OCI-LY7 (cell line): Measurements from ENCODE around the gene TRIM37. TPM values are rescaled to one million over a fixed set of nuclear protein-coding genes. Genes with fewer than 3 reads are reported as not detected.

Source experiments
- BruUV-seq: library from RNA; stranded (reverse); fragments of 400-500 nt; replicated peaks from 2 replicates; lab custom pipeline; 2021; lab: Mats Ljungman, UMichigan
- CTCF ChIA-PET: fragments of 300-600 bp; sonication (Branson Sonifier 250); formaldehyde crosslinking; loops from one replicate; lab custom pipeline; 2022; ENCODE audit warnings: antibody characterized with exemption; ENCODE audit not compliant: unreplicated experiment; lab: Charles Lee
- POLR2A ChIA-PET: fragments of 300-600 bp; sonication (Branson Sonifier 250); formaldehyde crosslinking; loops from one replicate; lab custom pipeline; 2022; ENCODE audit warnings: antibody characterized with exemption; lab: Charles Lee
- DNase-seq: peaks from one replicate; pipeline ENCODE4 v3.0.0-alpha.2; 2015; ENCODE audit warnings: low spot score
- H2AFZ ChIP-seq: fragments of 200-600 bp; sonication (generic), shearing (Covaris generic); 2 replicates; pipeline ENCODE4 v1.6.1; 2014; ENCODE audit warnings: mild to moderate bottlenecking, antibody characterized with exemption, low read length, moderate library complexity
- H3K27ac ChIP-seq: fragments of 200-600 bp; sonication (generic); 2 replicates; pipeline ENCODE4 v1.5.1; 2014; ENCODE audit warnings: mixed run types, low read depth, mild to moderate bottlenecking, moderate library complexity, low read length, inconsistent platforms; ENCODE audit not compliant: poor library complexity, severe bottlenecking
- H3K36me3 ChIP-seq: fragments of 200-600 bp; sonication (generic); 2 replicates; pipeline ENCODE4 v1.6.1; 2014; ENCODE audit warnings: mild to moderate bottlenecking, antibody characterized with exemption, low read length, moderate library complexity, mixed read lengths; ENCODE audit not compliant: insufficient read depth
- H3K4me1 ChIP-seq: fragments of 200-600 bp; sonication (generic); 2 replicates; pipeline ENCODE4 v1.5.1; 2014; ENCODE audit warnings: mild to moderate bottlenecking, low read length; ENCODE audit not compliant: insufficient read depth, poor library complexity, severe bottlenecking
- H3K4me2 ChIP-seq: fragments of 200-600 bp; sonication (generic); 2 replicates; pipeline ENCODE4 v1.6.1; 2014; ENCODE audit warnings: mild to moderate bottlenecking, low read length
- H3K4me3 ChIP-seq: fragments of 200-600 bp; sonication (generic); 2 replicates; pipeline ENCODE4 v1.5.1; 2014; ENCODE audit warnings: mild to moderate bottlenecking, low read depth, low read length; ENCODE audit not compliant: poor library complexity, severe bottlenecking
- H3K79me2 ChIP-seq: fragments of 200-600 bp; sonication (generic); 2 replicates; pipeline ENCODE4 v1.6.1; 2016; ENCODE audit warnings: low read depth, mild to moderate bottlenecking, low read length, moderate library complexity, mixed read lengths; ENCODE audit not compliant: insufficient read depth
- H3K9me2 ChIP-seq: fragments of 200-600 bp; sonication (generic); 2 replicates; pipeline ENCODE4 v1.6.1; 2016; ENCODE audit warnings: mild to moderate bottlenecking, low read length, mixed read lengths; ENCODE audit not compliant: insufficient read depth
- H3K9me3 ChIP-seq: fragments of 200-600 bp; sonication (generic); 2 replicates; pipeline ENCODE4 v1.6.1; 2014; ENCODE audit warnings: mild to moderate bottlenecking, mixed run types, low read length, mixed read lengths
- H4K20me1 ChIP-seq: fragments of 200-600 bp; sonication (generic); 2 replicates; pipeline ENCODE4 v1.6.1; 2014; ENCODE audit warnings: mild to moderate bottlenecking, antibody characterized with exemption, low read length, moderate library complexity, mixed read lengths; ENCODE audit not compliant: insufficient read depth
- CTCF ChIP-seq: fragments of 200-600 bp; sonication (generic); conservative IDR thresholded peaks from 2 replicates; pipeline ENCODE4 v1.5.1; 2014; ENCODE audit warnings: mild to moderate bottlenecking, antibody characterized with exemption, low read length, moderate library complexity, mixed read lengths
- EZH2phosphoT487 ChIP-seq: fragments of 200-600 bp; sonication (generic); IDR thresholded peaks from 2 replicates; pipeline ENCODE4 v1.6.1; 2018; ENCODE audit warnings: low read depth, borderline replicate concordance, mild to moderate bottlenecking, mixed run types, antibody characterized with exemption, low read length, moderate library complexity, mixed read lengths
- intact Hi-C: fragments of 100-400 bp; cut with micrococcal nuclease; formaldehyde crosslinking; loops from one replicate; pipeline ENCODE4 v1.10.0; 2022; ENCODE audit not compliant: unreplicated experiment
- total RNA-seq, 2 experiments: library from RNA; depleted of rRNA in 1 of 2; stranded (reverse); fragments of >200 nt in 1 of 2; shearing (Covaris generic) in 1 of 2; gene quantifications; 2 replicates each; pipeline ENCODE4 v1.2.3, GENCODE V29; 2014 to 2022

Gene TRIM37
- total RNA-seq, 2 experiments from 2014 or later = 27.9 to 35.4 TPM

GRCh38 chr17:59131131-59131530 is 24.5 kb upstream of the TRIM37 start:
- no peak overlapping the region for H3K4me2 ChIP-seq
- peaks cover 61% of the 10 kb centered on the region for H3K36me3 ChIP-seq
- DNase-seq = no peak
- no peak overlapping the region for H3K27ac ChIP-seq
- BruUV-seq = no TSS peak
- ChIA-PET CTCF (no interaction called here), POLR2A (interaction anchor here (0.9 to 2.1 kb wide), 4 partner anchors 13 to 47 kb away, joined by 3 to 7 read pairs (median 5); partner anchors contain the start of genes PRR11 and SKA2)
- H3K4me1 ChIP-seq = no peaks in the 10 kb centered on the region
- TF ChIP-seq EZH2phosphoT487 = no peak
- no peak for TF ChIP-seq CTCF
- H3K4me3 ChIP-seq = no peak overlapping the region
- H2AFZ ChIP-seq = no peak overlapping the region
- intact Hi-C loops = no loop called here
- peaks cover 71% of the 10 kb centered on the region for H3K79me2 ChIP-seq
- peaks cover 20% of the 10 kb centered on the region for H4K20me1 ChIP-seq
- no peaks in the 10 kb centered on the region for H3K9me3 ChIP-seq
- H3K9me2 ChIP-seq = no peaks in the 10 kb centered on the region

GRCh38 chr17:59129814-59130213 is 23.1 kb upstream of the TRIM37 start:
- peaks cover 58% of the 10 kb centered on the region for H3K79me2 ChIP-seq
- CTCF ChIA-PET = no interaction called here
- no peaks in the 10 kb centered on the region for H3K4me1 ChIP-seq
- no TSS peak for BruUV-seq
- H3K9me2 ChIP-seq = no peaks in the 10 kb centered on the region
- intact Hi-C loops = no loop called here
- H3K4me3 ChIP-seq = no peak overlapping the region
- POLR2A ChIA-PET = interaction anchor here (0.6 to 1.5 kb wide), 3 partner anchors 13 to 439 kb away, joined by 3 to 4 read pairs (median 3); no protein-coding TSS in a partner anchor
- H3K36me3 ChIP-seq = peaks cover 62% of the 10 kb centered on the region
- no peak for DNase-seq
- no peak overlapping the region for H2AFZ ChIP-seq
- H3K9me3 ChIP-seq = no peaks in the 10 kb centered on the region
- peaks cover 20% of the 10 kb centered on the region for H4K20me1 ChIP-seq
- TF ChIP-seq CTCF (no peak), EZH2phosphoT487 (no peak)
- H3K4me2 ChIP-seq = no peak overlapping the region
- no peak overlapping the region for H3K27ac ChIP-seq

DNA sequence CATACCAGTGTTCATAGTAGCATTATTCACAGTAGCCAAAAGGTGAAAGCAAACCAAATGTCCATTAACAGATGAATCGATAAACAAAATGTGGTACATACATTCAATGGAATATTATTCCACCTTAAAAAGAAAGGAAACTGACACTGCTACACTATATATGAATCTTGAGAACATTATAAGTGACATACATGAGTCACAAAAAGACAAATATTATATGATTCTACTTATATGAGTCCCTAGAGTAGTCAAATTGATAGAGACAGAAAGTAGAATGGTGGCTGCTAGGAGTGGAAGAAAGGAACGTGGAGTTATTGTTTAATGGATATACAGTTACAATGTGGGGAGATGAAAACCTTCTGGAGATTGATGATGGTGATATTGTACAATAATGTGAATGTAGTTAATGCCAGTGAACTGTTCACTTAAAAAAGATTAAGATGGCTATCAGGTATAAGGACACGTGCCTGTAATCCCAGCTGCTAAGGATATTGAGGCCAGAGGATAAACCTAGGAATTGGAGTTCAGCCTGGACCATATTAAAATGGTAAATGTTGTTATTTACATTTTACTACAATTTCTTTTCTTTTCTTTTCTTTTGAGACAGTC is 20.2 kb upstream of the TRIM37 start:
- H3K4me3 ChIP-seq = no peak overlapping the region
- H3K9me2 ChIP-seq = no peaks in the 10 kb centered on the region
- H3K27ac ChIP-seq = no peak overlapping the region
- H3K9me3 ChIP-seq = no peaks in the 10 kb centered on the region
- H2AFZ ChIP-seq = no peak overlapping the region
- ChIA-PET POLR2A (no interaction called here), CTCF (no interaction called here)
- no peaks in the 10 kb centered on the region for H3K4me1 ChIP-seq
- intact Hi-C loops = no loop called here
- no peaks in the 10 kb centered on the region; the same call in 1 of the 2 replicates for H4K20me1 ChIP-seq
- no peak overlapping the region for H3K4me2 ChIP-seq
- DNase-seq = no peak
- TSS peak; percentile 21 for BruUV-seq
- H3K36me3 ChIP-seq = peaks cover 72% of the 10 kb centered on the region
- TF ChIP-seq CTCF (no peak), EZH2phosphoT487 (no peak)
- peaks cover 41% of the 10 kb centered on the region for H3K79me2 ChIP-seq
